Endothelial cell of umbilical vein (primary cell): ENCODE measurements around the gene CHCHD10. TPM values are rescaled to one million over a fixed set of nuclear protein-coding genes. Genes with fewer than 3 reads are reported as not detected.

ENCODE experiments used
- BruUV-seq: library from RNA; stranded (reverse); fragments of 400-500 nt; replicated peaks from 2 replicates; lab custom pipeline; 2021; lab: Mats Ljungman, UMichigan
- CTCF ChIA-PET: fragments of 300-600, 350-600 bp; sonication (Branson Sonifier 250); formaldehyde crosslinking; loops from one replicate; lab custom pipeline; 2021; ENCODE audit warnings: antibody characterized with exemption, inconsistent platforms; lab: Charles Lee
- POLR2A ChIA-PET: fragments of 300-600, 350-600 bp; sonication (Branson Sonifier 250); formaldehyde crosslinking; loops from one replicate; lab custom pipeline; 2021; ENCODE audit warnings: antibody characterized with exemption, inconsistent platforms; lab: Charles Lee
- DNase-seq: peaks from one replicate; pipeline ENCODE4 v3.0.0-alpha.2; 2011; ENCODE audit warnings: low read depth, low spot score
- FAIRE-seq: peaks from 2 replicates; lab custom pipeline; 2011; peaks lifted over from hg19 to GRCh38; lab: Jason Lieb, UNC
- H2AFZ ChIP-seq: 2 replicates; pipeline ENCODE4 v1.6.0; 2012; ENCODE audit warnings: low read depth, low read length, control low read depth, inconsistent platforms
- H3K27ac ChIP-seq: 2 replicates; pipeline ENCODE4 v1.5.1; 2011; ENCODE audit warnings: low read depth, mild to moderate bottlenecking, control low read depth, low read length, moderate library complexity; ENCODE audit not compliant: insufficient read depth
- H3K27me3 ChIP-seq, 2 experiments: 2 replicates each; pipeline versions ENCODE4 v1.6.0 to v1.6.1; 2011; ENCODE audit warnings: low read length in 2 of 2, mixed read lengths in 1 of 2; ENCODE audit not compliant: control insufficient read depth in 2 of 2, insufficient read depth in 2 of 2
- H3K36me3 ChIP-seq, 2 experiments: 2 replicates in 1 of 2; 3 replicates in 1 of 2; pipeline ENCODE4 v1.5.1; 2011; ENCODE audit warnings: low read length in 2 of 2, mild to moderate bottlenecking in 1 of 2, moderate library complexity in 1 of 2; ENCODE audit not compliant: control insufficient read depth in 2 of 2, insufficient read depth in 2 of 2; ENCODE audit errors: extremely low read depth in 1 of 2
- H3K4me1 ChIP-seq: 3 replicates; pipeline ENCODE4 v1.5.1; 2011; ENCODE audit warnings: mild to moderate bottlenecking, low read length; ENCODE audit not compliant: control insufficient read depth, insufficient read depth; ENCODE audit errors: extremely low read depth
- H3K4me2 ChIP-seq: 2 replicates; pipeline ENCODE4 v1.6.1; 2011; ENCODE audit warnings: low read length, control low read depth, mixed read lengths; ENCODE audit not compliant: insufficient read depth
- H3K4me3 ChIP-seq, 3 experiments: fragments of 200-600 bp in 1 of 3; sonication (generic), shearing (Covaris generic) in 1 of 3; replicated peaks in 1 of 3; 2 replicates each; pipeline ENCODE4 v1.5.1; 2011 to 2016; ENCODE audit warnings: control low read depth in 3 of 3, low read length in 3 of 3, mild to moderate bottlenecking in 2 of 3, inconsistent platforms in 1 of 3, low read depth in 1 of 3, moderate library complexity in 1 of 3; ENCODE audit not compliant: insufficient read depth in 1 of 3
- H3K79me2 ChIP-seq: 2 replicates; pipeline ENCODE4 v1.6.0; 2012; ENCODE audit warnings: low read length, inconsistent platforms; ENCODE audit not compliant: control insufficient read depth, insufficient read depth
- H3K9ac ChIP-seq: replicated peaks from 2 replicates; pipeline ENCODE3; 2011; ENCODE audit warnings: low read length, control low read depth; ENCODE audit not compliant: insufficient read depth; ENCODE audit errors: extremely low read depth
- H3K9me1 ChIP-seq: replicated peaks from 3 replicates; pipeline ENCODE4 v1.6.0; 2011; ENCODE audit warnings: mild to moderate bottlenecking, low read length; ENCODE audit not compliant: control insufficient read depth, insufficient read depth; ENCODE audit errors: extremely low read depth
- H3K9me3 ChIP-seq: replicated peaks from 2 replicates; pipeline ENCODE4 v1.5.1; 2012; ENCODE audit warnings: low read length, inconsistent platforms; ENCODE audit not compliant: control insufficient read depth, insufficient read depth
- H4K20me1 ChIP-seq: replicated peaks from 2 replicates; pipeline ENCODE3; 2011; ENCODE audit warnings: mild to moderate bottlenecking, low read length; ENCODE audit not compliant: control insufficient read depth, insufficient read depth; ENCODE audit errors: extremely low read depth
- EZH2 ChIP-seq: IDR thresholded peaks from 2 replicates; pipeline ENCODE4 v1.6.1; 2012; ENCODE audit warnings: borderline replicate concordance, low read depth, mild to moderate bottlenecking, moderate library complexity, low read length, inconsistent platforms; ENCODE audit not compliant: severe bottlenecking
- FOS ChIP-seq: IDR thresholded peaks from 2 replicates; pipeline ENCODE4 v1.6.1; 2011; ENCODE audit warnings: mild to moderate bottlenecking, low read length, moderate library complexity, borderline replicate concordance; ENCODE audit not compliant: insufficient read depth
- GATA2 ChIP-seq: IDR thresholded peaks from 2 replicates; pipeline ENCODE4 v1.7.0; 2011; ENCODE audit warnings: low read depth, mild to moderate bottlenecking, moderate library complexity, mixed read lengths, low read length; ENCODE audit not compliant: insufficient read length, insufficient read depth
- JUN ChIP-seq: IDR thresholded peaks from 2 replicates; pipeline ENCODE4 v1.6.1; 2011; ENCODE audit warnings: borderline replicate concordance, low read depth; ENCODE audit not compliant: insufficient read length, insufficient read depth
- MYC ChIP-seq: IDR thresholded peaks from one replicate; pipeline ENCODE4 v1.6.1; 2011; ENCODE audit warnings: mild to moderate bottlenecking, low read depth, low read length
- POLR2A ChIP-seq: IDR thresholded peaks from 2 replicates; pipeline ENCODE4 v1.6.1; 2012; ENCODE audit warnings: low read depth, mild to moderate bottlenecking, control low read depth, low read length
- POLR2AphosphoS5 ChIP-seq: IDR thresholded peaks from 2 replicates; pipeline ENCODE4 v1.6.1; 2012; ENCODE audit warnings: low read depth, mild to moderate bottlenecking, control low read depth, low read length, moderate library complexity; ENCODE audit not compliant: insufficient read depth
- dilution Hi-C: fragments of 300-500 bp; cut with MboI; formaldehyde crosslinking; loops from one replicate; pipeline ENCODE4 v1.15.0; 2019; ENCODE audit warnings: low sequenced_read_pairs; ENCODE audit not compliant: extremely low pct_ligation_motif_present
- intact Hi-C: fragments of 100-400 bp; cut with micrococcal nuclease; formaldehyde crosslinking; loops from one replicate; pipeline ENCODE4 v1.10.0; 2022
- polyA plus RNA-seq, 4 experiments: library from polyadenylated mRNA; depleted of rRNA in 3 of 4; stranded (reverse) in 3 of 4; unstranded in 1 of 4; fragments of >200 nt; gene quantifications; 2 replicates each; pipeline versions ENCODE4 v1.2.1 to v1.2.3, GENCODE V29; 2011 to 2012; ENCODE audit warnings: missing spikeins in 1 of 4
- total RNA-seq: library from RNA; stranded (reverse); gene quantifications from 2 replicates; pipeline ENCODE4 v1.2.3, GENCODE V29; 2021
- TF ChIP-seq, protein P1 (sequence below), 2 donors: IDR thresholded peaks; 1 replicate in 1 of 2; 2 replicates in 1 of 2; pipeline ENCODE4 v1.5.1; 2011; ENCODE audit warnings: low read length in 2 of 2, mild to moderate bottlenecking in 2 of 2, moderate library complexity in 2 of 2, control low read depth in 1 of 2, inconsistent platforms in 1 of 2, low read depth in 1 of 2; ENCODE audit not compliant: insufficient read depth in 1 of 2; ENCODE audit errors: extremely low read depth in 1 of 2
- TF ChIP-seq, protein P2 (sequence below): IDR thresholded peaks from 2 replicates; pipeline ENCODE4 v1.6.1; 2011; ENCODE audit not compliant: insufficient read depth, insufficient read length

The CHCHD10 gene
- total and polyA plus RNA-seq, 2 donors (not counting 3 experiments of a cell fraction or from before 2014, with no cell fraction given) = 28.1 to 75.6 TPM

GRCh38 chr22:23769321-23769965 is 1.7 kb upstream of the CHCHD10 start:
- ChIA-PET CTCF (interaction anchor here (0.7 to 4.6 kb wide), 5 partner anchors 16 to 80 kb away, joined by 3 to 63 read pairs (median 3); no protein-coding TSS in a partner anchor), POLR2A (no interaction called here)
- H3K9me1 ChIP-seq = no peaks in the 10 kb centered on the region
- H2AFZ ChIP-seq = no peak overlapping the region
- dilution Hi-C loops = no loop called here
- BruUV-seq = no TSS peak
- no peaks in the 10 kb centered on the region for H4K20me1 ChIP-seq
- no peak overlapping the region for H3K9ac ChIP-seq
- no peak overlapping the region for H3K4me3 ChIP-seq
- intact Hi-C loops = loop anchor here (2.0 to 5.0 kb wide), 2 partner anchors 19 to 227 kb away; partner anchors contain the start of gene ZNF70
- H3K27me3 ChIP-seq = no peaks in the 10 kb centered on the region
- H3K79me2 ChIP-seq = peaks cover 2% of the 10 kb centered on the region
- no peak overlapping the region for H3K4me2 ChIP-seq
- DNase-seq (no peak), FAIRE-seq (no peak)
- no peak overlapping the region for H3K27ac ChIP-seq
- H3K36me3 ChIP-seq = peaks cover 0 to 3% of the 10 kb centered on the region in 2 experiments
- no peak for TF ChIP-seq JUN
- TF ChIP-seq, protein P1, sequence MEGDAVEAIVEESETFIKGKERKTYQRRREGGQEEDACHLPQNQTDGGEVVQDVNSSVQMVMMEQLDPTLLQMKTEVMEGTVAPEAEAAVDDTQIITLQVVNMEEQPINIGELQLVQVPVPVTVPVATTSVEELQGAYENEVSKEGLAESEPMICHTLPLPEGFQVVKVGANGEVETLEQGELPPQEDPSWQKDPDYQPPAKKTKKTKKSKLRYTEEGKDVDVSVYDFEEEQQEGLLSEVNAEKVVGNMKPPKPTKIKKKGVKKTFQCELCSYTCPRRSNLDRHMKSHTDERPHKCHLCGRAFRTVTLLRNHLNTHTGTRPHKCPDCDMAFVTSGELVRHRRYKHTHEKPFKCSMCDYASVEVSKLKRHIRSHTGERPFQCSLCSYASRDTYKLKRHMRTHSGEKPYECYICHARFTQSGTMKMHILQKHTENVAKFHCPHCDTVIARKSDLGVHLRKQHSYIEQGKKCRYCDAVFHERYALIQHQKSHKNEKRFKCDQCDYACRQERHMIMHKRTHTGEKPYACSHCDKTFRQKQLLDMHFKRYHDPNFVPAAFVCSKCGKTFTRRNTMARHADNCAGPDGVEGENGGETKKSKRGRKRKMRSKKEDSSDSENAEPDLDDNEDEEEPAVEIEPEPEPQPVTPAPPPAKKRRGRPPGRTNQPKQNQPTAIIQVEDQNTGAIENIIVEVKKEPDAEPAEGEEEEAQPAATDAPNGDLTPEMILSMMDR (IDR thresholded peaks at IDR 0.05; ENCODE audit: extremely low read depth in 1 of 2, insufficient read depth in 1 of 2, low read depth in 1 of 2, low read length in 2 of 2) = no peak
- TF ChIP-seq, protein P2, sequence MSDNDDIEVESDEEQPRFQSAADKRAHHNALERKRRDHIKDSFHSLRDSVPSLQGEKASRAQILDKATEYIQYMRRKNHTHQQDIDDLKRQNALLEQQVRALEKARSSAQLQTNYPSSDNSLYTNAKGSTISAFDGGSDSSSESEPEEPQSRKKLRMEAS = no peak
- no peak for TF ChIP-seq POLR2A
- no peak for TF ChIP-seq GATA2
- no peak for TF ChIP-seq EZH2
- no peak for TF ChIP-seq FOS
- no peak for TF ChIP-seq MYC
- TF ChIP-seq POLR2AphosphoS5 = no peak
- H3K4me1 ChIP-seq = peaks cover 19% of the 10 kb centered on the region
- H3K9me3 ChIP-seq = no peaks in the 10 kb centered on the region
